ENCODE results near the gene ZNF784.

The ZNF784 gene

DNA sequence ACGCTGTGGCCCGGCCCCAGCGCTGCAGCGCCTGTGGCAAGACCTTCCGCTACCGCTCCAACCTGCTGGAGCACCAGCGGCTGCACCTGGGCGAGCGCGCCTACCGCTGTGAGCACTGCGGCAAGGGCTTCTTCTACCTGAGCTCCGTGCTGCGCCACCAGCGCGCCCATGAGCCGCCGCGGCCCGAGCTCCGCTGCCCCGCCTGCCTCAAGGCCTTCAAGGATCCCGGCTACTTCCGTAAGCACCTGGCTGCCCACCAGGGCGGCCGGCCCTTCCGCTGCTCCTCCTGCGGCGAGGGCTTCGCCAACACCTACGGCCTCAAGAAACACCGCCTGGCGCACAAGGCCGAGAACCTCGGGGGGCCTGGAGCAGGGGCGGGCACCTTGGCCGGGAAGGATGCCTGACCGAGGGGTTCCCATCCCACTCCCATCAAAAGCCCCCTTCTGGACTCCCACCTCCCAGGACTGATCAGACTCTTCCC, 7.9 kb downstream of the ZNF784 start:
- Histone ChIP-seq H3K27me3 (ENCODE audit: insufficient read depth, poor library complexity, severe bottlenecking) (no peaks in the 10 kb centered on the region), H3K27ac (replicated peaks) (no peak overlapping the region), H3K4me3 (replicated peaks; ENCODE audit: insufficient read depth, low read length) (no peak overlapping the region)
- DNase-seq (ENCODE audit: low read depth in 1 of 2, low spot score in 1 of 2) = no peak
- no peak for TF ChIP-seq POLR2AphosphoS5 (IDR thresholded peaks at IDR 0.05; ENCODE audit: low read depth)
- TF ChIP-seq, protein P1, sequence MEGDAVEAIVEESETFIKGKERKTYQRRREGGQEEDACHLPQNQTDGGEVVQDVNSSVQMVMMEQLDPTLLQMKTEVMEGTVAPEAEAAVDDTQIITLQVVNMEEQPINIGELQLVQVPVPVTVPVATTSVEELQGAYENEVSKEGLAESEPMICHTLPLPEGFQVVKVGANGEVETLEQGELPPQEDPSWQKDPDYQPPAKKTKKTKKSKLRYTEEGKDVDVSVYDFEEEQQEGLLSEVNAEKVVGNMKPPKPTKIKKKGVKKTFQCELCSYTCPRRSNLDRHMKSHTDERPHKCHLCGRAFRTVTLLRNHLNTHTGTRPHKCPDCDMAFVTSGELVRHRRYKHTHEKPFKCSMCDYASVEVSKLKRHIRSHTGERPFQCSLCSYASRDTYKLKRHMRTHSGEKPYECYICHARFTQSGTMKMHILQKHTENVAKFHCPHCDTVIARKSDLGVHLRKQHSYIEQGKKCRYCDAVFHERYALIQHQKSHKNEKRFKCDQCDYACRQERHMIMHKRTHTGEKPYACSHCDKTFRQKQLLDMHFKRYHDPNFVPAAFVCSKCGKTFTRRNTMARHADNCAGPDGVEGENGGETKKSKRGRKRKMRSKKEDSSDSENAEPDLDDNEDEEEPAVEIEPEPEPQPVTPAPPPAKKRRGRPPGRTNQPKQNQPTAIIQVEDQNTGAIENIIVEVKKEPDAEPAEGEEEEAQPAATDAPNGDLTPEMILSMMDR (IDR thresholded peaks at IDR 0.05; ENCODE audit: insufficient read depth, low read length) = no peak
- TF ChIP-seq SPI1 (IDR thresholded peaks at IDR 0.05; ENCODE audit: borderline replicate concordance, low read depth) = no peak
- no peak for TF ChIP-seq GABPA (IDR thresholded peaks at IDR 0.05; ENCODE audit: low read depth)
- TF ChIP-seq, protein P2, sequence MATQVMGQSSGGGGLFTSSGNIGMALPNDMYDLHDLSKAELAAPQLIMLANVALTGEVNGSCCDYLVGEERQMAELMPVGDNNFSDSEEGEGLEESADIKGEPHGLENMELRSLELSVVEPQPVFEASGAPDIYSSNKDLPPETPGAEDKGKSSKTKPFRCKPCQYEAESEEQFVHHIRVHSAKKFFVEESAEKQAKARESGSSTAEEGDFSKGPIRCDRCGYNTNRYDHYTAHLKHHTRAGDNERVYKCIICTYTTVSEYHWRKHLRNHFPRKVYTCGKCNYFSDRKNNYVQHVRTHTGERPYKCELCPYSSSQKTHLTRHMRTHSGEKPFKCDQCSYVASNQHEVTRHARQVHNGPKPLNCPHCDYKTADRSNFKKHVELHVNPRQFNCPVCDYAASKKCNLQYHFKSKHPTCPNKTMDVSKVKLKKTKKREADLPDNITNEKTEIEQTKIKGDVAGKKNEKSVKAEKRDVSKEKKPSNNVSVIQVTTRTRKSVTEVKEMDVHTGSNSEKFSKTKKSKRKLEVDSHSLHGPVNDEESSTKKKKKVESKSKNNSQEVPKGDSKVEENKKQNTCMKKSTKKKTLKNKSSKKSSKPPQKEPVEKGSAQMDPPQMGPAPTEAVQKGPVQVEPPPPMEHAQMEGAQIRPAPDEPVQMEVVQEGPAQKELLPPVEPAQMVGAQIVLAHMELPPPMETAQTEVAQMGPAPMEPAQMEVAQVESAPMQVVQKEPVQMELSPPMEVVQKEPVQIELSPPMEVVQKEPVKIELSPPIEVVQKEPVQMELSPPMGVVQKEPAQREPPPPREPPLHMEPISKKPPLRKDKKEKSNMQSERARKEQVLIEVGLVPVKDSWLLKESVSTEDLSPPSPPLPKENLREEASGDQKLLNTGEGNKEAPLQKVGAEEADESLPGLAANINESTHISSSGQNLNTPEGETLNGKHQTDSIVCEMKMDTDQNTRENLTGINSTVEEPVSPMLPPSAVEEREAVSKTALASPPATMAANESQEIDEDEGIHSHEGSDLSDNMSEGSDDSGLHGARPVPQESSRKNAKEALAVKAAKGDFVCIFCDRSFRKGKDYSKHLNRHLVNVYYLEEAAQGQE (IDR thresholded peaks at IDR 0.05; ENCODE audit: insufficient replicate concordance, low read depth) = no peak

DNA sequence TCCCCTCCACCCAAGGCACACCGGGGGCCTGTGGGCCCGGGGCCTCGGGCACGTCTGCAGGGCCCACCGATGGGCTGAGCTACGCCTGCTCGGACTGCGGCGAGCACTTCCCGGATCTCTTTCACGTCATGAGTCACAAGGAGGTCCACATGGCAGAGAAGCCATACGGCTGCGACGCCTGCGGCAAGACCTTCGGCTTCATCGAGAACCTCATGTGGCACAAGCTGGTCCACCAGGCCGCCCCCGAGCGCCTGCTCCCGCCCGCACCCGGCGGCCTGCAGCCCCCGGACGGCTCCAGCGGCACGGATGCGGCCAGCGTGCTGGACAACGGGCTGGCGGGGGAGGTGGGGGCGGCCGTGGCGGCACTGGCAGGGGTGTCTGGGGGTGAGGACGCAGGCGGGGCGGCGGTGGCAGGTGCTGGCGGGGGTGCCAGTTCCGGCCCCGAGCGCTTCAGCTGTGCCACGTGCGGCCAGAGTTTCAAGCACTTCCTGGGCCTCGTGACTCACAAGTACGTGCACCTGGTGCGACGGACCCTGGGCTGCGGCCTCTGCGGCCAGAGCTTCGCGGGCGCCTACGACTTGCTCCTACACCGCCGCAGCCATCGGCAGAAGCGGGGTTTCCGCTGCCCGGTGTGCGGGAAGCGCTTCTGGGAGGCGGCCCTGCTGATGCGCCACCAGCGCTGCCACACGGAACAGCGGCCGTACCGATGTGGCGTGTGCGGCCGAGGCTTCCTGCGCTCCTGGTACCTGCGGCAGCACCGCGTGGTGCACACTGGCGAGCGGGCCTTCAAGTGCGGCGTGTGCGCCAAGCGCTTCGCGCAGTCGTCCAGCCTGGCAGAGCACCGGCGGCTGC, 8.6 kb downstream of the ZNF784 start:
- DNase-seq (ENCODE audit: low read depth in 1 of 2, low spot score in 1 of 2) = no peak
- TF ChIP-seq SPI1 (IDR thresholded peaks at IDR 0.05; ENCODE audit: borderline replicate concordance, low read depth) (no peak), GABPA (IDR thresholded peaks at IDR 0.05; ENCODE audit: low read depth) (no peak), POLR2AphosphoS5 (IDR thresholded peaks at IDR 0.05; ENCODE audit: low read depth) (no peak)
- TF ChIP-seq, protein P1 (IDR thresholded peaks at IDR 0.05; ENCODE audit: insufficient read depth, low read length) = no peak
- TF ChIP-seq, protein P2 (IDR thresholded peaks at IDR 0.05; ENCODE audit: insufficient replicate concordance, low read depth) = no peak
- Histone ChIP-seq H3K4me3 (replicated peaks; ENCODE audit: insufficient read depth, low read length) (no peak overlapping the region), H3K27ac (replicated peaks) (no peak overlapping the region), H3K27me3 (ENCODE audit: insufficient read depth, poor library complexity, severe bottlenecking) (no peaks in the 10 kb centered on the region)

DNA sequence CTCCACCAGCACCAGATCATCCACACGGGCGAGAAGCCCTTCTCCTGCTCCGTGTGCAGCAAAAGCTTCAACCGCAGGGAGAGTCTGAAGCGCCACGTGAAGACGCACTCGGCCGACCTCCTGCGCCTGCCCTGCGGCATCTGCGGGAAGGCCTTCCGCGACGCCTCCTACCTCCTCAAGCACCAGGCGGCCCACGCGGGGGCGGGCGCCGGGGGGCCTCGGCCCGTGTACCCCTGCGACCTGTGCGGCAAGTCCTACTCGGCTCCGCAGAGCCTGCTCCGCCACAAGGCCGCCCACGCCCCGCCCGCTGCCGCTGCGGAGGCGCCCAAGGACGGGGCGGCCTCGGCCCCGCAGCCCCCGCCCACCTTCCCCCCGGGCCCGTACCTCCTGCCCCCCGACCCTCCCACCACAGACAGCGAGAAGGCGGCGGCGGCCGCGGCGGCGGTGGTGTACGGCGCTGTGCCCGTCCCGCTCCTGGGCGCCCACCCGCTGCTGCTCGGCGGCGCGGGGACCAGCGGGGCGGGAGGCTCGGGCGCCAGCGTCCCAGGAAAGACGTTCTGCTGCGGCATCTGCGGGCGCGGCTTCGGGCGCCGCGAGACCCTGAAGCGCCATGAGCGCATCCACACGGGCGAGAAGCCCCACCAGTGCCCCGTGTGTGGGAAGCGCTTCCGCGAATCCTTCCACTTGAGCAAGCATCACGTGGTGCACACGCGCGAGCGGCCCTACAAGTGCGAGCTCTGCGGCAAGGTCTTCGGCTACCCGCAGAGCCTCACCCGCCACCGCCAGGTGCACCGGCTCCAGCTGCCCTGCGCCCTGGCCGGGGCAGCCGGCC, 9.4 kb downstream of the ZNF784 start:
- TF ChIP-seq, protein P2 (IDR thresholded peaks at IDR 0.05; ENCODE audit: insufficient replicate concordance, low read depth) = no peak
- Histone ChIP-seq H3K4me3 (replicated peaks; ENCODE audit: insufficient read depth, low read length) (no peak overlapping the region), H3K27me3 (ENCODE audit: insufficient read depth, poor library complexity, severe bottlenecking) (no peaks in the 10 kb centered on the region), H3K27ac (replicated peaks) (no peak overlapping the region)
- DNase-seq (ENCODE audit: low read depth in 1 of 2, low spot score in 1 of 2) = no peak

Data from HL-60 (cell line).